HFF-Myc (cell line): Measurements from ENCODE around the gene SPOCD1.

ENCODE experiments used
- DNase-seq: peaks from one replicate; pipeline ENCODE4 v3.0.0-alpha.2; 2011; ENCODE audit warnings: low read depth; ENCODE audit errors: extremely low read depth
- H3K4me3 ChIP-seq: replicated peaks from 2 replicates; pipeline ENCODE4 v1.5.1; 2011; ENCODE audit warnings: low read depth, mild to moderate bottlenecking, control low read depth, low read length
- CTCF ChIP-seq: IDR thresholded peaks from 2 replicates; pipeline ENCODE4 v1.5.1; 2012; ENCODE audit warnings: mild to moderate bottlenecking, low read depth, low read length, control low read depth; ENCODE audit errors: missing control alignments

SPOCD1 gene

GRCh38 chr1:31768939-31769704 is 46.7 kb downstream of the SPOCD1 start:
- no peak for DNase-seq
- H3K4me3 ChIP-seq: no peak overlapping the region
- no peak for TF ChIP-seq CTCF

- no peak for DNase-seq
- no peak for TF ChIP-seq CTCF
- no peak overlapping the region for H3K4me3 ChIP-seq
Observed at GRCh38 chr1:31768407-31768907, 47.4 kb downstream of the SPOCD1 start.

GRCh38 chr1:31767225-31767624 is 48.6 kb downstream of the SPOCD1 start:
- no peak for TF ChIP-seq CTCF
- H3K4me3 ChIP-seq: no peak overlapping the region
- no peak for DNase-seq

GRCh38 chr1:31765516-31765915 is 50.3 kb downstream of the SPOCD1 start:
- DNase-seq: no peak
- TF ChIP-seq CTCF: no peak
- no peak overlapping the region for H3K4me3 ChIP-seq

- peak; percentile 52 for TF ChIP-seq CTCF
Observed at GRCh38 chr1:31765041-31765467, 50.8 kb downstream of the SPOCD1 start.

GRCh38 chr1:31764312-31765040 is 51.3 kb downstream of the SPOCD1 start, which contains the start of gene ADGRB2:
ADGRB2 (minus strand) TSS chr1:31764340; CDS start chr1:31757221, 7,119 bp downstream.
- no peak for DNase-seq
- no peak for TF ChIP-seq CTCF
- H3K4me3 ChIP-seq: peak within 1 kb of the TSS; percentile 55

More at GRCh38 chr1:31765041-31765467, 50.8 kb downstream of the SPOCD1 start:
- no peak for DNase-seq
- no peak overlapping the region for H3K4me3 ChIP-seq
